Kidney epithelial cell (primary cell): ENCODE measurements around the gene DLG2. TPM values are rescaled to one million over a fixed set of nuclear protein-coding genes. Genes with fewer than 3 reads are reported as not detected.

Source experiments
- DNase-seq: peaks from one replicate; pipeline ENCODE4 v3.0.0-alpha.2; 2010; ENCODE audit warnings: low read depth
- H3K27me3 ChIP-seq: 2 replicates; pipeline ENCODE4 v1.6.0; 2011; ENCODE audit warnings: low read length; ENCODE audit not compliant: control insufficient read depth, insufficient read depth
- H3K36me3 ChIP-seq: 2 replicates; pipeline ENCODE4 v1.5.1; 2011; ENCODE audit warnings: low read length; ENCODE audit not compliant: control insufficient read depth, insufficient read depth
- H3K4me3 ChIP-seq: 2 replicates; pipeline ENCODE4 v1.5.1; 2011; ENCODE audit warnings: low read depth, mild to moderate bottlenecking, control low read depth, low read length
- CTCF ChIP-seq: IDR thresholded peaks from 2 replicates; pipeline ENCODE4 v1.5.1; 2011; ENCODE audit warnings: mild to moderate bottlenecking, moderate library complexity, low read length, control low read depth, inconsistent platforms; ENCODE audit not compliant: insufficient read depth, poor library complexity, severe bottlenecking
- total RNA-seq: library from RNA; depleted of rRNA; stranded (reverse); fragments of >200 nt; gene quantifications from 2 replicates; pipeline ENCODE4 v1.2.3, GENCODE V29; 2015

Gene DLG2
- total RNA-seq, 1 donor from 2014 or later = 0.75 TPM

- H3K36me3 ChIP-seq = no peaks in the 10 kb centered on the region
- TF ChIP-seq CTCF = no peak
- no peaks in the 10 kb centered on the region for H3K27me3 ChIP-seq
- H3K4me3 ChIP-seq = no peak overlapping the region
- DNase-seq = no peak
Observed at GRCh38 chr11:83840326-83840725, 1786.8 kb downstream of the DLG2 start.

- no peak overlapping the region for H3K4me3 ChIP-seq
- peak; percentile 81 for TF ChIP-seq CTCF
Observed at GRCh38 chr11:83836883-83837654, 1790.1 kb downstream of the DLG2 start.

GRCh38 chr11:83836065-83836464 is 1791.1 kb downstream of the DLG2 start:
- DNase-seq = no peak
- no peak for TF ChIP-seq CTCF

More at GRCh38 chr11:83836883-83837654, 1790.1 kb downstream of the DLG2 start:
- Histone ChIP-seq H3K36me3 (no peaks in the 10 kb centered on the region), H3K27me3 (no peaks in the 10 kb centered on the region)
- DNase-seq = no peak

GRCh38 chr11:83835423-83835822 is 1791.7 kb downstream of the DLG2 start:
- no peak for TF ChIP-seq CTCF
- no peak overlapping the region for H3K4me3 ChIP-seq
- no peak for DNase-seq
- no peaks in the 10 kb centered on the region for H3K36me3 ChIP-seq
- H3K27me3 ChIP-seq = no peaks in the 10 kb centered on the region

More at GRCh38 chr11:83836065-83836464, 1791.1 kb downstream of the DLG2 start:
- Histone ChIP-seq H3K36me3 (no peaks in the 10 kb centered on the region), H3K4me3 (no peak overlapping the region), H3K27me3 (no peaks in the 10 kb centered on the region)

GRCh38 chr11:83831929-83832328 is 1795.2 kb downstream of the DLG2 start:
- DNase-seq = no peak
- Histone ChIP-seq H3K27me3 (no peaks in the 10 kb centered on the region), H3K4me3 (no peak overlapping the region), H3K36me3 (no peaks in the 10 kb centered on the region)
- no peak for TF ChIP-seq CTCF
